Measurements from ENCODE around the gene MOK. TPM values are rescaled to one million over a fixed set of nuclear protein-coding genes. Genes with fewer than 3 reads are reported as not detected.

MOK gene
- total RNA-seq, 1 experiment from 2014 or later = 107 TPM

GRCh38 chr14:102231476-102232347 lies 73.3 kb downstream of the MOK start:
- no peak for TF ChIP-seq CTCF (IDR thresholded peaks at IDR 0.05; ENCODE audit: unreplicated experiment)
- no peaks in the 10 kb centered on the region for H3K9me3 Mint-ChIP-seq (ENCODE audit: low read depth, unreplicated experiment)
- H3K27ac Mint-ChIP-seq (ENCODE audit: unreplicated experiment) = no peak overlapping the region
- H3K4me1 Mint-ChIP-seq (ENCODE audit: low read depth, unreplicated experiment) = no peaks in the 10 kb centered on the region
- DNase-seq = no peak
- H3K4me3 Mint-ChIP-seq (ENCODE audit: low read depth, unreplicated experiment) = no peak overlapping the region
- CTCF ChIA-PET = interaction anchor here (0.6 kb wide), 1 partner anchor 85 kb away, joined by 3 read pairs; no protein-coding TSS in a partner anchor
- no peaks in the 10 kb centered on the region for H3K27me3 Mint-ChIP-seq (ENCODE audit: unreplicated experiment)
- BruUV-seq (replicated peaks) = no TSS peak
- intact Hi-C loops (cut with micrococcal nuclease; ENCODE audit: unreplicated experiment) = no loop called here
- H3K36me3 Mint-ChIP-seq (ENCODE audit: insufficient read depth, unreplicated experiment) = peaks cover 35% of the 10 kb centered on the region

- no peaks in the 10 kb centered on the region for H3K27me3 Mint-ChIP-seq (ENCODE audit: unreplicated experiment)
- peaks cover 41% of the 10 kb centered on the region for H3K36me3 Mint-ChIP-seq (ENCODE audit: insufficient read depth, unreplicated experiment)
- no peak for TF ChIP-seq CTCF (IDR thresholded peaks at IDR 0.05; ENCODE audit: unreplicated experiment)
- no TSS peak for BruUV-seq (replicated peaks)
- H3K9me3 Mint-ChIP-seq (ENCODE audit: low read depth, unreplicated experiment) = no peaks in the 10 kb centered on the region
- H3K4me3 Mint-ChIP-seq (ENCODE audit: low read depth, unreplicated experiment) = no peak overlapping the region
- CTCF ChIA-PET = interaction anchor here (1.2 kb wide), 1 partner anchor 83 kb away, joined by 3 read pairs; no protein-coding TSS in a partner anchor
- intact Hi-C loops (cut with micrococcal nuclease; ENCODE audit: unreplicated experiment) = no loop called here
- no peaks in the 10 kb centered on the region for H3K4me1 Mint-ChIP-seq (ENCODE audit: low read depth, unreplicated experiment)
- no peak overlapping the region for H3K27ac Mint-ChIP-seq (ENCODE audit: unreplicated experiment)
- DNase-seq = no peak
Observed at GRCh38 chr14:102230481-102231210, 74.3 kb downstream of the MOK start.

GRCh38 chr14:102229739-102230092 lies 75.2 kb downstream of the MOK start:
- H3K9me3 Mint-ChIP-seq (ENCODE audit: low read depth, unreplicated experiment) = no peaks in the 10 kb centered on the region
- H3K4me1 Mint-ChIP-seq (ENCODE audit: low read depth, unreplicated experiment) = no peaks in the 10 kb centered on the region
- intact Hi-C loops (cut with micrococcal nuclease; ENCODE audit: unreplicated experiment) = no loop called here
- no peak for TF ChIP-seq CTCF (IDR thresholded peaks at IDR 0.05; ENCODE audit: unreplicated experiment)
- CTCF ChIA-PET = interaction anchor here (1.2 kb wide), 1 partner anchor 84 kb away, joined by 3 read pairs; no protein-coding TSS in a partner anchor
- no peak overlapping the region for H3K27ac Mint-ChIP-seq (ENCODE audit: unreplicated experiment)
- no TSS peak for BruUV-seq (replicated peaks)
- H3K4me3 Mint-ChIP-seq (ENCODE audit: low read depth, unreplicated experiment) = no peak overlapping the region
- peaks cover 49% of the 10 kb centered on the region for H3K36me3 Mint-ChIP-seq (ENCODE audit: insufficient read depth, unreplicated experiment)
- no peaks in the 10 kb centered on the region for H3K27me3 Mint-ChIP-seq (ENCODE audit: unreplicated experiment)
- DNase-seq = no peak

GRCh38 chr14:102229071-102229738 lies 75.8 kb downstream of the MOK start:
- Mint-ChIP-seq H3K4me1 (ENCODE audit: low read depth, unreplicated experiment) (no peaks in the 10 kb centered on the region), H3K9me3 (ENCODE audit: low read depth, unreplicated experiment) (no peaks in the 10 kb centered on the region), H3K27ac (ENCODE audit: unreplicated experiment) (no peak overlapping the region), H3K27me3 (ENCODE audit: unreplicated experiment) (no peaks in the 10 kb centered on the region), H3K4me3 (ENCODE audit: low read depth, unreplicated experiment) (no peak overlapping the region), H3K36me3 (ENCODE audit: insufficient read depth, unreplicated experiment) (peaks cover 53% of the 10 kb centered on the region)
- TF ChIP-seq CTCF (IDR thresholded peaks at IDR 0.05; ENCODE audit: unreplicated experiment) = no peak
- DNase-seq = no peak
- no TSS peak for BruUV-seq (replicated peaks)
- intact Hi-C loops (cut with micrococcal nuclease; ENCODE audit: unreplicated experiment) = no loop called here
- CTCF ChIA-PET = interaction anchor here (1.2 kb wide), 1 partner anchor 85 kb away, joined by 3 read pairs; no protein-coding TSS in a partner anchor
